Regular cardiac myocyte (primary cell): Measurements from ENCODE around the gene SLC4A9. TPM values are rescaled to one million over a fixed set of nuclear protein-coding genes. Genes with fewer than 3 reads are reported as not detected.

Experiments
- total RNA-seq: library from RNA; depleted of rRNA; stranded (reverse); fragments of >200 nt; gene quantifications from 2 replicates; pipeline ENCODE4 v1.2.3, GENCODE V29; 2014

The SLC4A9 gene
- under 0.01 TPM in 1 of 2 replicates, not detected in the other for total RNA-seq

DNA sequence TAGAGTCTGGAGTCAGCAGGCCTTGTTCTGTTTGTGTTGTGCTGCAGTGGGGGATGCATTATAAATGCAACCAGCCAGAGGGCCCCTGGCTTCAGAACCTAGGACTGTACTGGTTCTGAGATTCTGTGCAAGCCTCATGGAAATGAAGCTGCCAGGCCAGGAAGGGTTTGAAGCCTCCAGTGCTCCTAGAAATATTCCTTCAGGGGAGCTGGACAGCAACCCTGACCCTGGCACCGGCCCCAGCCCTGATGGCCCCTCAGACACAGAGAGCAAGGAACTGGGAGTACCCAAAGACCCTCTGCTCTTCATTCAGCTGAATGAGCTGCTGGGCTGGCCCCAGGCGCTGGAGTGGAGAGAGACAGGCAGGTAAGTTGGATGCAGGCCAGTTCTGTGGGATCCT is at the start of gene SLC4A9:
Gene SLC4A9, plus strand, starts transcription at position 94 of the 400 bp plus-strand sequence. Its CDS starts 43 bp downstream, at position 137.

GRCh38 chr5:140346348-140347221 is 13.4 kb upstream of the SLC4A9 start, which contains the start of gene HBEGF:
HBEGF (minus strand) TSS chr5:140346603; CDS start chr5:140346328, 275 bp downstream.

GRCh38 chr5:140401362-140402257 is 41.6 kb downstream of the SLC4A9 start, which contains the start of gene ANKHD1:
ANKHD1 (plus strand) TSS chr5:140401833; CDS start chr5:140401968, 135 bp downstream.

Other genes starting within 250 kb of the SLC4A9 start
- gene PURA, start 246.1 kb upstream of the SLC4A9 start, total RNA-seq: 16.9 and 22.6 TPM in 2 replicates
- 7.7 and 16.9 TPM in 2 replicates for gene IGIP, start 234.3 kb upstream of the SLC4A9 start, total RNA-seq
- 8.4 and 16.9 TPM in 2 replicates for gene CYSTM1, start 185.0 kb upstream of the SLC4A9 start, total RNA-seq
- 43.4 and 68.1 TPM in 2 replicates for gene PFDN1, start 57.1 kb upstream of the SLC4A9 start, total RNA-seq
- 5.6 and 32.6 TPM in 2 replicates for gene HBEGF, start 13.6 kb upstream of the SLC4A9 start, total RNA-seq
- gene ANKHD1, start 41.6 kb downstream of the SLC4A9 start, total RNA-seq: 34.1 and 53.0 TPM in 2 replicates
- 0.58 TPM in 1 of 2 replicates, not detected in the other for gene EIF4EBP3, start 187.5 kb downstream of the SLC4A9 start, total RNA-seq
- 36.9 and 69.4 TPM in 2 replicates for gene SRA1, start 197.3 kb downstream of the SLC4A9 start, total RNA-seq
- gene APBB3, start 204.4 kb downstream of the SLC4A9 start, total RNA-seq: 8.6 and 31.3 TPM in 2 replicates
- gene SLC35A4, start 204.6 kb downstream of the SLC4A9 start, total RNA-seq: 9.6 and 28.0 TPM in 2 replicates